ENCODE results near the gene FSIP1. TPM values are rescaled to one million over a fixed set of nuclear protein-coding genes. Genes with fewer than 3 reads are reported as not detected.

FSIP1 gene
- total and polyA plus RNA-seq, 9 of the 15 experiments (the other 6 are each of a cell fraction or from before 2014, with no cell fraction given), result 0.07 to 0.51 (median 0.29) TPM

- TF ChIP-seq HOMEZ (CRISPR knock-in tag; IDR thresholded peaks at IDR 0.05) (no peak), PPARD (CRISPR knock-in tag; IDR thresholded peaks at IDR 0.05) (no peak), NCOA1 (IDR thresholded peaks at IDR 0.05; ENCODE audit: low read depth) (peak; percentile 22; the same call in 1 of the 2 replicates), SMARCB1 (IDR thresholded peaks at IDR 0.05; ENCODE audit: insufficient read length, low read depth) (no peak), THRB (CRISPR knock-in tag; conservative IDR thresholded peaks at IDR 0.05) (no peak), RBM15 (IDR thresholded peaks at IDR 0.05; ENCODE audit: insufficient read depth, low read length) (no peak), SMAD1 (IDR thresholded peaks at IDR 0.05; ENCODE audit: low read depth, low read length, partially characterized antibody) (no peak), ZNF408 (CRISPR knock-in tag; IDR thresholded peaks at IDR 0.05; ENCODE audit: low read depth) (no peak), KDM5B (IDR thresholded peaks at IDR 0.05; ENCODE audit: insufficient replicate concordance, low read depth, low read length) (no peak), RBFOX2 (IDR thresholded peaks at IDR 0.05; ENCODE audit: low read depth, low read length) (peak; percentile 35; the same call in 1 of the 2 replicates), CTBP1 (IDR thresholded peaks at IDR 0.05; ENCODE audit: borderline replicate concordance) (peak; percentile 92), ZNF785 (CRISPR knock-in tag; IDR thresholded peaks at IDR 0.05) (no peak), NELFE (IDR thresholded peaks at IDR 0.05; ENCODE audit: insufficient read depth, insufficient read length) (no peak), HOXB6 (CRISPR knock-in tag; IDR thresholded peaks at IDR 0.05; ENCODE audit: borderline replicate concordance) (no peak), BRCA1 (IDR thresholded peaks at IDR 0.05) (no peak), BRCA1 (CRISPR knock-in tag; IDR thresholded peaks at IDR 0.05) (no peak), ETS2 (tag; IDR thresholded peaks at IDR 0.05; ENCODE audit: borderline replicate concordance, poor library complexity, severe bottlenecking) (no peak), HNRNPH1 (optimal IDR thresholded peaks at IDR 0.05; ENCODE audit: low read depth, low read length) (no peak), PRMT5 (CRISPR knock-in tag; IDR thresholded peaks at IDR 0.05) (no peak), HNRNPK (IDR thresholded peaks at IDR 0.05; ENCODE audit: low read depth, low read length, poor library complexity, severe bottlenecking) (no peak), BDP1 (IDR thresholded peaks at IDR 0.05; ENCODE audit: insufficient read depth, insufficient read length) (no peak), IRF2 (CRISPR knock-in tag; IDR thresholded peaks at IDR 0.05) (no peak), FOXM1 (IDR thresholded peaks at IDR 0.05; ENCODE audit: low read depth) (peak; percentile 64; the same call in 1 of the 2 replicates), FOXM1 (CRISPR knock-in tag; IDR thresholded peaks at IDR 0.05; ENCODE audit: low read depth) (no peak), ZNF280A (IDR thresholded peaks at IDR 0.05; ENCODE audit: low read depth, partially characterized antibody) (no peak)
These were observed 83.9 kb downstream of the FSIP1 start (continued) for GRCh38 chr15:39698444-39699390.

Measured in K562 (cell line).